ENCODE results near the gene LMOD3. TPM values are rescaled to one million over a fixed set of nuclear protein-coding genes. Genes with fewer than 3 reads are reported as not detected.

LMOD3 gene
- total and polyA plus RNA-seq, 2 donors (not counting 3 experiments of a cell fraction or from before 2014, with no cell fraction given), result not detected

DNA sequence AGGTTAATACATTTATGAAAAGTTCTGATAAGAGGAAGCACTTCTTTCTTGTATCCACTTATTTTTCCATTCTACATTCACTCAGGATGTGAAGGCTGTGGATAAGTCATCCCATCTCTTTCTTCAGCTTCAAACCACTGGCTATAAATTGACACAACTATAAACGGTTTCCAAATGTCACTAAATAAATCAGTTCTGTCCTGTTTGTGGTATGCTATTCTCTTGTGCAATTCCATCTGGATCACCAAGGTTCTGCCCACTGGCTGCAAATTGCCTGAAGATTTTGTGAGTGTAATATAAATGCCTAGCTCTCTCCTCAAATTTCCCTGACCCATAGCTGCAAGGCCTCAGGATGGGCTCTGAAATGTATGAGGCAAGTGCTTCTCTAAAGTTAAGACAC, 7.1 kb upstream of the LMOD3 start:
- Histone ChIP-seq H3K27me3 (ENCODE audit: control insufficient read depth in 2 of 2, insufficient read depth in 2 of 2, low read length in 2 of 2) (no peaks in the 10 kb centered on the region), H3K79me2 (ENCODE audit: control insufficient read depth, insufficient read depth, low read length) (no peaks in the 10 kb centered on the region), H3K27ac (ENCODE audit: insufficient read depth, low read depth, low read length) (no peak overlapping the region), H3K4me3 (replicated peaks in 1 of 3; ENCODE audit: insufficient read depth in 1 of 3, low read depth in 1 of 3, low read length in 3 of 3) (no peak overlapping the region), H3K9me1 (replicated peaks; ENCODE audit: control insufficient read depth, extremely low read depth, insufficient read depth, low read length) (no peaks in the 10 kb centered on the region), H3K9ac (replicated peaks; ENCODE audit: extremely low read depth, insufficient read depth, low read length) (no peak overlapping the region), H3K36me3 (ENCODE audit: control insufficient read depth in 2 of 2, extremely low read depth in 1 of 2, insufficient read depth in 2 of 2, low read length in 2 of 2) (no peaks in the 10 kb centered on the region), H3K4me1 (ENCODE audit: control insufficient read depth, extremely low read depth, insufficient read depth, low read length) (no peaks in the 10 kb centered on the region), H4K20me1 (replicated peaks; ENCODE audit: control insufficient read depth, extremely low read depth, insufficient read depth, low read length) (no peaks in the 10 kb centered on the region), H3K9me3 (replicated peaks; ENCODE audit: control insufficient read depth, insufficient read depth, low read length) (no peaks in the 10 kb centered on the region), H3K4me2 (ENCODE audit: insufficient read depth, low read length) (no peak overlapping the region), H2AFZ (ENCODE audit: low read depth, low read length) (no peak overlapping the region)
- ChIA-PET POLR2A (no interaction called here), CTCF (interaction anchor here (1.2 kb wide), 2 partner anchors 8 to 10 kb away, joined by 4 to 7 read pairs; no protein-coding TSS in a partner anchor)
- no TSS peak for BruUV-seq (replicated peaks)
- intact Hi-C loops (cut with micrococcal nuclease), result no loop called here
- TF ChIP-seq, protein P1, sequence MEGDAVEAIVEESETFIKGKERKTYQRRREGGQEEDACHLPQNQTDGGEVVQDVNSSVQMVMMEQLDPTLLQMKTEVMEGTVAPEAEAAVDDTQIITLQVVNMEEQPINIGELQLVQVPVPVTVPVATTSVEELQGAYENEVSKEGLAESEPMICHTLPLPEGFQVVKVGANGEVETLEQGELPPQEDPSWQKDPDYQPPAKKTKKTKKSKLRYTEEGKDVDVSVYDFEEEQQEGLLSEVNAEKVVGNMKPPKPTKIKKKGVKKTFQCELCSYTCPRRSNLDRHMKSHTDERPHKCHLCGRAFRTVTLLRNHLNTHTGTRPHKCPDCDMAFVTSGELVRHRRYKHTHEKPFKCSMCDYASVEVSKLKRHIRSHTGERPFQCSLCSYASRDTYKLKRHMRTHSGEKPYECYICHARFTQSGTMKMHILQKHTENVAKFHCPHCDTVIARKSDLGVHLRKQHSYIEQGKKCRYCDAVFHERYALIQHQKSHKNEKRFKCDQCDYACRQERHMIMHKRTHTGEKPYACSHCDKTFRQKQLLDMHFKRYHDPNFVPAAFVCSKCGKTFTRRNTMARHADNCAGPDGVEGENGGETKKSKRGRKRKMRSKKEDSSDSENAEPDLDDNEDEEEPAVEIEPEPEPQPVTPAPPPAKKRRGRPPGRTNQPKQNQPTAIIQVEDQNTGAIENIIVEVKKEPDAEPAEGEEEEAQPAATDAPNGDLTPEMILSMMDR (IDR thresholded peaks at IDR 0.05; ENCODE audit: extremely low read depth in 1 of 2, insufficient read depth in 1 of 2, low read depth in 1 of 2, low read length in 2 of 2), result no peak
- TF ChIP-seq GATA2 (IDR thresholded peaks at IDR 0.05; ENCODE audit: insufficient read depth, insufficient read length, low read depth, low read length) (no peak), FOS (IDR thresholded peaks at IDR 0.05; ENCODE audit: borderline replicate concordance, insufficient read depth, low read length) (no peak)
- dilution Hi-C loops (cut with MboI; ENCODE audit: extremely low pct_ligation_motif_present, low sequenced_read_pairs), result no loop called here
- DNase-seq (ENCODE audit: low read depth, low spot score), result no peak
- no peak for FAIRE-seq

DNA sequence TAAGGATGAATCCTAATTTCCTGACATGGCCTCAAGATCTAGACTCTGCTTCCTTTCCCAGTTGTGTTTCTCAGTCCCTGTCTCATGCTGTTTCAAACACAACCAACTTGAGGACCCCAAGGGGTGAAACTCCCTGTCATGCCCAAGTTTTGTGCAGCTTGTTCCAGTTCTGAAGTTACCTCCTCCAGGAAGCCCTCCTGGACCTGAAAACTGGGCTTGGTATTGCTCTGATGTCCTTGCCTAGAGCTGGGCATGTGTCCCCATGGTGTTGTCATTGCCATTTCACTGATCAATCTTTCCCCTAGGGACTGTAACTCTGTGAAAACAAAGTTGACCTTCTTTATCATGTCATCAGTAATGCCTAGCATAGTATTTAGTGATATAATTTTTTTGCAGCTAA, 6.1 kb upstream of the LMOD3 start:
- Histone ChIP-seq H3K4me1 (ENCODE audit: control insufficient read depth, extremely low read depth, insufficient read depth, low read length) (no peaks in the 10 kb centered on the region), H3K36me3 (ENCODE audit: control insufficient read depth in 2 of 2, extremely low read depth in 1 of 2, insufficient read depth in 2 of 2, low read length in 2 of 2) (no peaks in the 10 kb centered on the region), H3K27me3 (ENCODE audit: control insufficient read depth in 2 of 2, insufficient read depth in 2 of 2, low read length in 2 of 2) (no peaks in the 10 kb centered on the region), H3K4me3 (replicated peaks in 1 of 3; ENCODE audit: insufficient read depth in 1 of 3, low read depth in 1 of 3, low read length in 3 of 3) (no peak overlapping the region), H3K79me2 (ENCODE audit: control insufficient read depth, insufficient read depth, low read length) (no peaks in the 10 kb centered on the region), H3K9me1 (replicated peaks; ENCODE audit: control insufficient read depth, extremely low read depth, insufficient read depth, low read length) (no peaks in the 10 kb centered on the region), H3K27ac (ENCODE audit: insufficient read depth, low read depth, low read length) (no peak overlapping the region), H4K20me1 (replicated peaks; ENCODE audit: control insufficient read depth, extremely low read depth, insufficient read depth, low read length) (no peaks in the 10 kb centered on the region), H2AFZ (ENCODE audit: low read depth, low read length) (no peak overlapping the region), H3K9me3 (replicated peaks; ENCODE audit: control insufficient read depth, insufficient read depth, low read length) (no peaks in the 10 kb centered on the region), H3K9ac (replicated peaks; ENCODE audit: extremely low read depth, insufficient read depth, low read length) (no peak overlapping the region), H3K4me2 (ENCODE audit: insufficient read depth, low read length) (no peak overlapping the region)
- intact Hi-C loops (cut with micrococcal nuclease), result no loop called here
- dilution Hi-C loops (cut with MboI; ENCODE audit: extremely low pct_ligation_motif_present, low sequenced_read_pairs), result no loop called here
- BruUV-seq (replicated peaks), result no TSS peak
- POLR2A ChIA-PET, result no interaction called here
- no peak for FAIRE-seq
- TF ChIP-seq MYC (IDR thresholded peaks at IDR 0.05; ENCODE audit: low read depth, low read length) (no peak), POLR2AphosphoS5 (IDR thresholded peaks at IDR 0.05; ENCODE audit: insufficient read depth, low read depth, low read length) (no peak), MAX (IDR thresholded peaks at IDR 0.05; ENCODE audit: insufficient read depth, insufficient read length) (no peak), GATA2 (IDR thresholded peaks at IDR 0.05; ENCODE audit: insufficient read depth, insufficient read length, low read depth, low read length) (no peak), JUN (IDR thresholded peaks at IDR 0.05; ENCODE audit: borderline replicate concordance, insufficient read depth, insufficient read length, low read depth) (no peak)
- DNase-seq (ENCODE audit: low read depth, low spot score), result no peak
- CTCF ChIA-PET, result interaction anchor here (1.2 to 1.9 kb wide), 2 partner anchors 8 to 9 kb away, joined by 3 to 6 read pairs; no protein-coding TSS in a partner anchor

Measured in endothelial cell of umbilical vein (primary cell).